GM21526 (cell line): Measurements from ENCODE around the gene ZNF574.

Source experiments
- ATAC-seq: cut with Tn5 transposase; IDR thresholded peaks from one replicate; pipeline ENCODE4 v1.9.1; 2021; ENCODE audit warnings: moderate library complexity; ENCODE audit not compliant: unreplicated experiment, low FRiP score

Gene ZNF574

GRCh38 chr19:42057846-42058245 lies 18.1 kb upstream of the ZNF574 start:
- ATAC-seq, result no peak

GRCh38 chr19:42059196-42059595 lies 16.8 kb upstream of the ZNF574 start:
- no peak for ATAC-seq

DNA sequence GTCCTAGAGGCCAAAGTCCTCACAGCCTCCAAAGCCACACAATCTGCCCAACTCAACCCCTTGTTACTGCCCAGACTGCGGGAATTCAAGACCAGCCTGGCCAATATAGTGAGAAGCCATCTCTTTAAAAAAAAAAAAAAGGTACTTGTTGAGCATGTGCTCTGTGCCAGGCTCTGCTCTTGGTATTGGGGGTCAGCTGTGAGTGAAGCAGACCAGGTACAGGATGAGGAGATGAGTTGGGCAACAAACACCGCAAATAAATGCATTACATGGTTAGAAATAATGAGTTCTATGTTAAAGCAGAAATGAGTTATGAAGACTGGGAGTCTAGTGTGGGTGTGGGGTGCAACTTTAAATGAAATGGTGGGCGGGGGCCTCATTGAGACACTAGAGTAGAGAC lies 15.8 kb upstream of the ZNF574 start:
- no peak for ATAC-seq

DNA sequence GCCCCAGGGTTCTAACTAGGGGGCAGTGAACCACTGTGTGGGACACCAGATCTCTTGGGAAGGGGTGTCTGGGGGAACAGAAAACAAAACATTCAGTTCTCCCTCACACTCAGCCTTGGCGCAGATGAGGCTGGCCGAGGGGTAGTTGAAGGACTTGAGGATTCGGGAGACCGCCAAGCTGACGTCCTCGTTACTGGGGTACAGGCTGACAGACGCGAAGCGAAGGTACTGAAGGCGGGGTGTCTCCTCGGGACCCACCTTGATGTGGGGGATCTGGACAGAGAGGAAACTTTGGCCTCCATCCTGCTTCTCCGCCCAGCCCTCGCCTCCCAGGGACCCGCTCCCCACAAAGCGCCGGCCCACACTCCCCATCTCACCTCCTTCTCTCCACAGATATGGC lies 13.6 kb upstream of the ZNF574 start:
- ATAC-seq, result no peak

DNA sequence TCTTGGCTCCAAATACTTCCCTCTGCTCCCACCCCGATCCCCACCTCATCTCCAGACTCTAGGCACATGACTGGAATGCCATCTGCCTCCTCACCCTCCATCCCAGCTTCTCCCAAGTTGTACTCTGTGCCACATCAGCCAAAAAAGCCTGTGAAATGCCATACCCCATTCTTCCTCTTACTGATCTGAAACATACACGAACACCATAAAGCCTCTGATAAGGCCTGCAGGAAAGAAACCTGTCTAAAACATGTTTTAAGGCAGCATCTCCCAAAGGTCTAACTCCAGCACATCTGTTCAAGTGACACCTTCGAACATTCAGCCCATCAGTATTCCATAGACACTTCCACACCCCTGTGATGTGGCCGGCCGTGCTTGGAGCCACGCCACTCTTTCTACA lies 11.5 kb upstream of the ZNF574 start:
- ATAC-seq, result no peak

DNA sequence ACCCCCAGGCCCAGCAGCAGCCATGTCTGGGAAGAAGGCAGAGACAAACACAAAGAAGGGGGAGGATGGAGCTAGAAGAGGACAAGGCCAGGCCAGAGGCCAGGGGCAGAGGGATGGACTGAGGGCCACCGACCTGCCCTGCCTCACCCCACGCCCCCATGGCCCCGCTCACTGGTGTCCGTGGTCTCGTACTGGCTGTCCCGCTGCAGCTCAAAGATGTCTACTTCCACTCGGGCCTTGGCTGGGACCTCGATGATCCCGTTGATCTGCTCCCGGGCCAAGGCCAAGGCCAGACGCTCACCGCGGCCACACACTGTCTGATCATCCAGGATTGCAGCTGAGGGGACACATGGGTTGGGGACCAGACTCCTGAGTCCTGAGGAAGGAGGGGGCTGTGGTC lies 10.9 kb upstream of the ZNF574 start:
- no peak for ATAC-seq

GRCh38 chr19:42065511-42065910 lies 10.5 kb upstream of the ZNF574 start:
- no peak for ATAC-seq

DNA sequence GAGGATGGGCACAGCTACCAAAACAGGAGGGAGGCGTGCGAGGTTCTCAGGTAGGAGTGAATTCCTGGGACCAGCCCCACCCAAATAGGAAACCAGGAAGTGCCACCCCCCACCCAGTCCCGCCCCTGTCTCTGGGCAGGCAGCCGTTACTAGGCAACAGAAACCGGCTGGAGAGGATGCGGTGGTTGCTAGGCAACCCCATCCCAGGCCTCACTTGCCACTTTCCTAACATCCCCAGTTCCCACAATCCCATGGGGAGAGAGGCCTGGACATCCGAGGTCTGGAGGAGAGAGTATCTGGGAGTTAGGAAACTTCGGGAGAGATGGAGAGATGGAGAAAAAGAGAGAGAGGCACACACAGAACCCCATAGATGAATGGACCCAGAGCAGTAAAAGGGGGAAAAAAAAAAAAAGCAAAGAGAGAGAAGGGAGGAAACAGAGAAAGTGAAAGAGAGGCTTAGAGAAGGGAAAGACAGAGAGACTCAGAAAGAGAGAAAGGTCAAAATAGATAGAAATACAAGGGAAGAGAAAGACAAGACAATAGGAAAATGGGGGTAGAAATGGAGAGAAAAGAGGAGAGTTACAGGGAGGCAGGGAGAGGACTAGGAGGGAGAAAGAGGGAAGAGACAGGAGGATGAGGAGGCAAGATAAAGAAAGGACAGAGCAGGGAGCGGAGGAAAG lies 9.8 kb upstream of the ZNF574 start:
- ATAC-seq, result no peak

GRCh38 chr19:42067315-42067888 lies 8.6 kb upstream of the ZNF574 start:
- ATAC-seq, result no peak

- ATAC-seq, result no peak
Observed at GRCh38 chr19:42068361-42068755, 7.6 kb upstream of the ZNF574 start.

DNA sequence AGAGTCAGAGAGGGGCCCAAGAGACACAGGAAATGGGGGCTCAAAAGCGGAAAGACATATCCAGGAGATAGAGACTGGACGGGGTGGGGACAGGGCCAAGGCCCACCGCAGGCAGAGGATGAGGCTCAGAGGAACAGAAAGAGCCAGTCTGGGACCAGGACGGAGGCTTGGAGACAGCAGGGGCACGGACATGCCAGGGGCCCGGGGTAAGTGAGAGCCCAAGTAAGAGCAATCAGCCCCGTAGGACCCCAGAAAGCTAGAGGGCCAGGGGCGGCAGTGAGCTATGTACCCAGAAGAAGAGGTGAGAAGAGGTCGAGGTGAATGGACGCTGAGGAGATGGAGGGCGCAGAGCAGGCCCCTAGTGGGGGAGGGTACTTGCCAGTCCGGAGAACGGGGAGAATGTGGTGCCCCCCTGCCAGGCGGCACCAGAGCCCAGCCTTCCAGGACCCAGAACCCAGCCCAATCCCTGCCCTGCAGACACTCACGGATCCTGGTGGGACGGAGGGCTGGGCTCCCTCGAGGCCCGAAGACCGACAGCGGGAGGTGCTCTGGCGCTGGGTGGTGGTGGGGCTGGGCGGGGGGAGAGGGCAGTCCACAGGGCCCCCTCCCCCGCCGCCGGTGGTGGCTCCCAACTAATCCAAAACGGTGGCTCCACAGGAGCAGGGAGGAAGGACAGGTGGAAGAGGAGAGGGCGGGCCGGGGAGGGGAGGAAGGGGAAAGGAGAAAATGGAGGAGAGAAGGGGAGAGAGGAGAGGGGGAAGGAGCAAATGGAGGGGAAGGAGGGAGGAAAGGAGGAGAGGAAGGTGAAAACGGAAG lies 7.0 kb upstream of the ZNF574 start:
- ATAC-seq, result no peak

GRCh38 chr19:42069619-42070351 lies 6.2 kb upstream of the ZNF574 start, which contains the start of gene GRIK5:
TSS of gene GRIK5 (minus strand) at chr19:42070206. CDS start at chr19:42065770, 4,436 bp downstream.
- ATAC-seq, result no peak

DNA sequence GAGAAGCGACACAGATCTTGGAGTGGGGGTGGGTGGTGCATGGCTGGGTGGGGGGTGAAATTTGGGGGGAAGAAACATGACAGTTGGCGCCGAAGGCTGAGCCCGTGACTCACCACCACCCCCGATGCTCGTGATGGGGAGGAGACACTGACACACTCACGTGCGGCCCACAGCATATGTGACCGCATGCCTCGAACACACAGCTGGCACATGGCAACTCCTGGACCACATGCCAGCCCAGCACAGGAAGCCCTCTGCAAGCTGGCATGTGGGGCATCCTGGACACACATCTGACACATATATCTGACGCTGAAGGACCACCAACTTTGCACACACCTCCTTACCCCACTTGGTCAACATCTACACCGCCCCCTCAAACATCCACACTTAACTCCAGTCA lies 4.7 kb upstream of the ZNF574 start:
- no peak for ATAC-seq

GRCh38 chr19:42074513-42075363 lies 1.2 kb upstream of the ZNF574 start:
- ATAC-seq, result no peak

DNA sequence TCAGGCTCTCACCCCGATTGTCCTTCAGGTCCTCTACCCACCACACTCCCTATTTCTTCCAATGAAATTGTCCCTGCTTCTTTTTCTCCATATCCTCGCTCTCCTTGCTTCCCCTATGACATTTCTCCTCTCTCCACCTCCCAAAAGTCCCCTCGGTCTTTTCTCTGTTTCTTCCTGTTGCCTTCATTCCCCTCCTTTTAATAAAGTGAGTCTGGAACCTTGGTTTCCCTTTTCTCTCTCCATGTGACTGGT lies 676 bp upstream of the ZNF574 start:
- no peak for ATAC-seq

GRCh38 chr19:42076380-42076944 lies 496 bp downstream of the ZNF574 start:
- ATAC-seq, result no peak

DNA sequence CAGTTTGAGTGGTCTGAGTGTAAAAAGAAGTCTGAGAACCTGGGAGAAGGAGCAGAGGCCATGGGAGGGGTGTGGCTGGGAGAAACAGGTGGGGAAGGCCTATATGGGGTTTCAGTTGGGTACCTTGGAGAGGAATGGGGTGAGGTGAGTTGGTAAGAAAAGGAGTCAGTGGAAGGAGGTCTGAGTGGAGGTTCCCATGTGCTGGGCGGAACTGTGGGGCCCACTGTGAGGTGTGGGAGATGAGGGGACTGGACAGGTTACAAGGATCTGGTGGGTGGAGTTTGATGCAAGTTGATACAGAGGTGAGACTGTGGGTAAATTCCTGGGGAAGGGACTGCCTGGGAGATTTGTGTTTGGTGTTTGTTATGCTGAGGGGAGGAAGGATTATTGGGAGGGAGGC lies 2.1 kb downstream of the ZNF574 start:
- ATAC-seq, result no peak

DNA sequence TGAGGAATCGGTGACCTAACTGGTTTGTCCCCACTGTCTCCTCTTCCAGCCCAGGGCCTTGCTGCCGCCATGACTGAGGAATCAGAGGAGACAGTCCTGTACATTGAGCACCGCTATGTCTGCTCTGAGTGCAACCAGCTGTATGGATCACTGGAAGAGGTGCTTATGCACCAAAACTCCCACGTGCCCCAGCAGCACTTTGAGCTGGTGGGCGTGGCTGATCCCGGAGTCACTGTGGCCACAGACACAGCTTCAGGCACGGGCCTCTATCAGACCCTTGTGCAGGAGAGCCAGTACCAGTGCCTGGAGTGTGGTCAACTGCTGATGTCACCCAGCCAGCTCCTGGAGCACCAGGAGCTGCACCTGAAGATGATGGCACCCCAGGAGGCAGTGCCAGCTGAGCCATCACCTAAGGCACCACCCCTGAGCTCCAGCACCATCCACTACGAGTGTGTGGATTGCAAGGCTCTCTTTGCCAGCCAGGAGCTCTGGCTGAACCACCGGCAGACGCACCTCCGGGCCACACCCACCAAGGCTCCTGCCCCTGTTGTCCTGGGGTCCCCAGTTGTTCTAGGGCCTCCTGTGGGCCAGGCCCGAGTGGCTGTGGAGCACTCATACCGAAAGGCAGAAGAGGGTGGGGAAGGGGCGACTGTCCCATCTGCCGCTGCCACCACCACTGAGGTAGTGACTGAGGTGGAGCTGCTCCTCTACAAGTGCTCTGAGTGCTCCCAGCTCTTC lies 2.7 kb downstream of the ZNF574 start:
- no peak for ATAC-seq

DNA sequence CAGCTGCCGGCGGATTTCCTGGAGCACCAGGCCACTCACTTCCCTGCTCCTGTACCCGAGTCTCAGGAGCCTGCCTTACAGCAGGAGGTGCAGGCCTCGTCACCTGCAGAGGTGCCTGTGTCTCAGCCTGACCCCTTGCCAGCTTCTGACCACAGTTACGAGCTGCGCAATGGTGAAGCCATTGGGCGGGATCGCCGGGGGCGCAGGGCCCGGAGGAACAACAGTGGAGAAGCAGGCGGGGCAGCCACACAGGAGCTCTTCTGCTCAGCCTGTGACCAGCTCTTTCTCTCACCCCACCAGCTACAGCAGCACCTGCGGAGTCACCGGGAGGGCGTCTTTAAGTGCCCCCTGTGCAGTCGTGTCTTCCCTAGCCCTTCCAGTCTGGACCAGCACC lies 3.3 kb downstream of the ZNF574 start:
- ATAC-seq, result no peak
